IPS DF 4.7 (cell line): ENCODE measurements around the gene UBE2J1.
A peak's percentile ranks its signal among the peaks of the same experiment; 100 is the strongest.

Source experiments
- DNase-seq: peaks from one replicate; pipeline ENCODE4 v3.0.0-alpha.2; 2013; ENCODE audit warnings: low spot score; ENCODE audit errors: extremely low read depth

The UBE2J1 gene

GRCh38 chr6:89291256-89291819, 61.2 kb downstream of the UBE2J1 start:
- DNase-seq = no peak

DNA sequence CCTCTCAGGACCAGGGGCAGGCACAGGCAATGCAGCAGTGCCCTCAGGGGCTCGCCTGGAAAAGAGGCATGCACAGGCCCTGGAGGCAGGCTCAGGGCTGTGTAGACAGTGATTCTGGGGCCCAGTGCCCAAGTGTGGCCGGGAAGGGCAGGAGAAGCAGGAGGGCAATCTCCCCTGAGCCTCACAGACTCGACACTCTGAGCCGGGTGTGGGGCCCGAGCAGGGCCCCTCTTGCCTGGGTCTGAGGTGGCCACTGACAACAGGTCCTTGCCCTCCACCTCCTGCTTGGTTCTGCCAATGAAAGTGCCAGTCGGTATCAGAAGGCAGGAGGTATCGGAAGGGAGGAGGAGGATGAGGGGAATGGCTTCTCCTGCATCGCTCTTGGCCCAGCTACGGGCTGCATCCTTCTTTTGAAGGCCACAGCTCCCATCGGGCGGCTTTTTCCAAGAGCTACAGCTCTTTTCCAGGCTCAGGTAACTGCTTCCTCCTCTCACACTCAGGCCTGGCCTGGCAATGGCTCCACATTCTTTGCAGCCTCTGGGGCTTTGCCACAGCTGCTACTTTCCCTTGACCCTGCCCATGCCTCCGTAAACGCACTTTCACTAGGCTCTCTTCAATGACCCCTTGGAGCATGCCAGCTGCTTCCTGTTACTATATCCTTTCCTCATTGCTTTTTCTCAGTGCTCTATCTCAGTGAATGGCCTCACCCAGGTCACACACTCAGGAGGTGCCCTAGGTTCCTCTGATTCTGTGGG, 61.9 kb downstream of the UBE2J1 start:
- DNase-seq = no peak

GRCh38 chr6:89289710-89290109, 62.8 kb downstream of the UBE2J1 start:
- no peak for DNase-seq

- no peak for DNase-seq
Observed at GRCh38 chr6:89287351-89288028, 65.0 kb downstream of the UBE2J1 start.

DNA sequence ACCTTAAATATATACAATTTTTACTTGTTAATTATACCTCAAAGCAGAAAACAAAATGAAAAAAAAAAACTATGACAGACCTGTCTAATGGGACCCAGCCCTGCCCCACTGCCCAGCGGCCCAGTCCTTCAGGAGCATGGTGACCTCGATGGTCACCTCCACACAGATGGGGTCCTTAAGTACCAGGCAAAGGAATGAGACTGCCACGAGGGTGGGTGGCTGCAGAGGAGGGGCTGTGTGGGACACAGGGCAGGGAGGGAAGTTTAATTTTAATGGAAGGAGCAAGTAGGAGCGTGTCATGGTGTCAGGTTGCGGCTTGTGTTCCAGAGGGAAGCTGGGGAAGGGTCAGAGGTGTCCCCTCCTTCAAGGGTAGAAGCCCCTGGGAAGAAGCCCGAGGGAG, 66.0 kb downstream of the UBE2J1 start:
- no peak for DNase-seq

GRCh38 chr6:89284963-89285735, 67.4 kb downstream of the UBE2J1 start:
- DNase-seq = no peak

- no peak for DNase-seq
Observed at GRCh38 chr6:89284081-89284480, 68.4 kb downstream of the UBE2J1 start.

- DNase-seq = no peak
Observed at GRCh38 chr6:89282749-89283148, 69.8 kb downstream of the UBE2J1 start.

GRCh38 chr6:89281779-89282246, 70.7 kb downstream of the UBE2J1 start:
- DNase-seq = peak; percentile 56

- DNase-seq = no peak
Observed at GRCh38 chr6:89278956-89279355, 73.6 kb downstream of the UBE2J1 start.
